22Rv1 (cell line): ENCODE results near the gene MXD4.

ENCODE experiments used
- CTCF ChIP-seq: fragments of 450-650 bp; IDR thresholded peaks from 2 replicates; pipeline ENCODE4 v1.5.1; 2017; ENCODE audit warnings: mild to moderate bottlenecking
- ZFX ChIP-seq: fragments of 450-650 bp; IDR thresholded peaks from 2 replicates; pipeline ENCODE4 v1.6.1; 2017; ENCODE audit warnings: antibody characterized with exemption, borderline replicate concordance

- TF ChIP-seq CTCF: no peak
- no peak for TF ChIP-seq ZFX
Observed at GRCh38 chr4:2273221-2273620, 11.3 kb upstream of the MXD4 start.
